DMS 273 treated with DMSO at 0.1 percent for 48 hours (cell line): ENCODE data around the gene EDNRA.

ENCODE experiments used
- DNase-seq: peaks from one replicate; lab custom pipeline; 2025; lab: John Stamatoyannopoulos, UW

EDNRA gene

DNA sequence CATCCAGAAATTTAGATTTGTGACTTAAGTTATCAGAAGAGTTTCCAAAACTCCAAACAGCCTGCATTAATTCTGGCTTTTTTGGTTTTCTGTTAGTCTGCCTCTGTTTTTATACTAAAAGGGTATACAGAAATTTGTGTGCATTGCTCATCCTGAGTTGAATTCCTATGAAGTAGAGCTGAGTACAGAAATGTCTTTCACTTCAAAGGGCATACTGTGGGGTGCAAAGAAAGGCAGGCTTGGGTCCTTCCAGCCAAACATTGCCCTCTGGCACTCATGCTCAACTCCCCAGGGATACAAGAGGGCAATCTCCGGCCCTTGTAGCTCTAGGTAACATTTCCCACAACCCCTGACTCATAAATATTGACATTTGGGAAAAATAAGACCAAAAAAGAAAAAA lies 108.7 kb downstream of the EDNRA start:
- DNase-seq = no peak

DNA sequence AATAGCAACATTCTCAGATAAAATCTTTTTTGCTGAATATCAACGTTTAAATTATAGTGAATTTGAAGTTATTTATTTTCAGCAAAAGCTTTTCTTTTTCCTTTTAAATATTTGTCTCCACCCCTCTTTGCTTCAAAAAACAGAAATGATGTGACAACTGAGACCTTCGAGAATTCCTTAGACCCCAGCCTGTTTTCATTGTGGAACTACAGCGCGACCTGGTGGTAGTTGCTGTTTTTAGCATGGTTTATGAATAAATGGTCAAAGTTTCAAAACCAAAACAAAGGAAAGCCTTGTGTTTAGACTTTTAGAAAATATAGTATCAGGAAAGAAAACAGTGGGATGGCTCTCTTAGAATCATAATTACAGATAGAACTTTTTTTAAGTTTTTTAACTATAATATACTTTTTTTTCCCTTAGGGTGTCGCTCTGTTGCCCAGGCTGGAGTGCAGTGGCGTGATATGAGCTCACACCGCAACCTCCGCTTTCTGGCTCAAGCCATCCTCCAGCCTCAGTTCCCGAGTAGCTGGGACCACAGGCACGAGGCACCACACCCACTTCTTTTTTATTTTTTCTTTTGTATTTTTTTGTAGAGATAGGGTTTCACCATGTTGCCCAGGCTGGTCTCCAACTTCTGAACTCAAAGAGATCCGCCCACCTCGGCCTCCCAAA lies 109.5 kb downstream of the EDNRA start:
- no peak for DNase-seq

GRCh38 chr4:147591106-147591505 lies 110.2 kb downstream of the EDNRA start:
- DNase-seq = no peak

DNA sequence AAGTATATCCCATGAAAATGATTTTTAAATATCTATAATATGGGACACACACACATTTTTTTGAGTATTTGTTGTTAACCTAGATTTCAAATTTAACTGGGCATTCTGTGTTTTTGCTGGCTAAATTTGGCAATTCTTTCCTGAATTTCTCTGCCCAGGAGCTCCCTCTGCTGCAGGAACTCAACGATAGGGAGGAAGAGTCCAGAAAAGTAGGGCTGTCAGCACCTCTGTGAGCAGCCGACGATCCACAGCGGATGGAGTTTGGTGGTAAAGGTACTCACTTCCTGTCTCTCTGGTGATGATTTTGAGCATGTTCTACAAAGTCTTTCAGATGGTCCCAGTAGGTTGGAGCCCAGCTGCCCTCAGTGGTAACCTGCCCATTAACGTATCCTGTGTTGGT lies 113.2 kb downstream of the EDNRA start:
- DNase-seq = no peak
